ENCODE measurements around the gene PREPL. TPM values are rescaled to one million over a fixed set of nuclear protein-coding genes. Genes with fewer than 3 reads are reported as not detected.
"Not testable (repeated sequence)": the region's sequence is repeated elsewhere in the genome, so short reads cannot be mapped to it uniquely, and the experiment has no call there.

The PREPL gene
- total RNA-seq, 8 experiments from 2014 or later = 49.6 to 168 (median 101) TPM

- H3K4me1 ChIP-seq (replicated peaks in 1 of 2); ATAC-seq (replicated peaks in 6 of 8); H3K4me3 ChIP-seq; in situ Hi-C loops (cut with MboI; ENCODE audit: low pct_unique_long_range_greater_than_20kb in 2 of 9, low sequenced_read_pairs in 9 of 9, unreplicated experiment in 9 of 9); H3K27ac ChIP-seq: not testable (repeated sequence)
- 80 to 100% (median 100%) methylated on average over 1 to 2 of the region's 3 CpGs; no CpG with 5 or more reads in 4 of the 10 experiments for WGBS, 10 experiments
These were observed 57.5 kb downstream of the PREPL start for GRCh38 chr2:44303766-44304165.

GRCh38 chr2:44301111-44301510 lies 60.2 kb downstream of the PREPL start:
- Histone ChIP-seq H3K27ac (no peak overlapping the region), H3K4me1 (replicated peaks in 1 of 2) (peaks cover 0 to 4% of the 10 kb centered on the region in 2 donors), H3K4me3 (no peak overlapping the region)
- in situ Hi-C loops (cut with MboI; ENCODE audit: low pct_unique_long_range_greater_than_20kb in 2 of 9, low sequenced_read_pairs in 9 of 9, unreplicated experiment in 9 of 9) = no loop called here
- no peak for ATAC-seq (replicated peaks in 6 of 8)
- 83 to 100% (median 100%) methylated on average over 1 to 4 of the region's 5 CpGs; no CpG with 5 or more reads in 3 of the 10 experiments for WGBS, 10 experiments

GRCh38 chr2:44299635-44300034 lies 61.7 kb downstream of the PREPL start:
- in situ Hi-C loops (cut with MboI; ENCODE audit: low pct_unique_long_range_greater_than_20kb in 2 of 9, low sequenced_read_pairs in 9 of 9, unreplicated experiment in 9 of 9) = loop anchor here in 1 of 9 experiments (25.0 kb wide), 1 partner anchor 212 kb away; no protein-coding TSS in a partner anchor
- peaks cover 0 to 4% of the 10 kb centered on the region in 2 donors for H3K4me1 ChIP-seq (replicated peaks in 1 of 2)
- no peak overlapping the region for H3K4me3 ChIP-seq
- H3K27ac ChIP-seq = no peak overlapping the region
- 10 to 100% (median 55%) methylated on average over 1 to 4 of the region's 4 CpGs for whole genome bisulfite sequencing, 10 experiments
- peak in 3 of 8 experiments; percentile 49 to 73 (median 57) for ATAC-seq (replicated peaks in 6 of 8)

- Histone ChIP-seq H3K4me1 (replicated peaks in 1 of 2) (peaks cover 0 to 4% of the 10 kb centered on the region in 2 donors), H3K27ac (no peak overlapping the region), H3K4me3 (no peak overlapping the region)
- in situ Hi-C loops (cut with MboI; ENCODE audit: low pct_unique_long_range_greater_than_20kb in 2 of 9, low sequenced_read_pairs in 9 of 9, unreplicated experiment in 9 of 9) = loop anchor here in 1 of 9 experiments (25.0 kb wide), 1 partner anchor 210 kb away; no protein-coding TSS in a partner anchor
- 58 to 92% (median 72%) methylated on average over 1 to 2 of the region's 2 CpGs; no CpG with 5 or more reads in 6 of the 10 experiments for WGBS, 10 experiments
- ATAC-seq (replicated peaks in 6 of 8) = no peak
These were observed 63.9 kb downstream of the PREPL start for GRCh38 chr2:44297431-44297830.

GRCh38 chr2:44296653-44297052 lies 64.6 kb downstream of the PREPL start:
- ATAC-seq (replicated peaks in 6 of 8) = peak in 1 of 8 experiments; percentile 63
- H3K4me1 ChIP-seq (replicated peaks in 1 of 2) = peaks cover 0 to 7% of the 10 kb centered on the region in 2 donors
- 53 to 92% (median 79%) methylated on average over 2 to 5 of the region's 5 CpGs; no CpG with 5 or more reads in 5 of the 10 experiments for WGBS, 10 experiments
- no peak overlapping the region for H3K27ac ChIP-seq
- in situ Hi-C loops (cut with MboI; ENCODE audit: low pct_unique_long_range_greater_than_20kb in 2 of 9, low sequenced_read_pairs in 9 of 9, unreplicated experiment in 9 of 9) = loop anchor here in 1 of 9 experiments (25.0 kb wide), 1 partner anchor 209 kb away; no protein-coding TSS in a partner anchor
- H3K4me3 ChIP-seq = no peak overlapping the region

GRCh38 chr2:44295633-44296359 lies 65.5 kb downstream of the PREPL start:
- ATAC-seq (replicated peaks in 6 of 8) = no peak
- WGBS, 10 experiments = 70 to 100% (median 87%) methylated on average over 2 to 8 of the region's 8 CpGs
- in situ Hi-C loops (cut with MboI; ENCODE audit: low pct_unique_long_range_greater_than_20kb in 2 of 9, low sequenced_read_pairs in 9 of 9, unreplicated experiment in 9 of 9) = loop anchor here in 1 of 9 experiments (25.0 kb wide), 1 partner anchor 208 kb away; no protein-coding TSS in a partner anchor
- no peak overlapping the region for H3K27ac ChIP-seq
- H3K4me3 ChIP-seq = no peak overlapping the region
- peaks cover 6 to 15% of the 10 kb centered on the region in 2 donors for H3K4me1 ChIP-seq (replicated peaks in 1 of 2)

GRCh38 chr2:44295113-44295512 lies 66.2 kb downstream of the PREPL start:
- Histone ChIP-seq H3K4me3 (no peak overlapping the region), H3K27ac (no peak overlapping the region), H3K4me1 (replicated peaks in 1 of 2) (peaks cover 7 to 17% of the 10 kb centered on the region in 2 donors)
- WGBS, 10 experiments = 67 to 100% (median 83%) methylated on average over 1 to 5 of the region's 5 CpGs; no CpG with 5 or more reads in 1 of the 10 experiments
- ATAC-seq (replicated peaks in 6 of 8) = no peak
- in situ Hi-C loops (cut with MboI; ENCODE audit: low pct_unique_long_range_greater_than_20kb in 2 of 9, low sequenced_read_pairs in 9 of 9, unreplicated experiment in 9 of 9) = loop anchor here in 1 of 9 experiments (25.0 kb wide), 1 partner anchor 208 kb away; no protein-coding TSS in a partner anchor

- Histone ChIP-seq H3K4me3 (no peak overlapping the region), H3K4me1 (replicated peaks in 1 of 2) (peaks cover 7 to 14% of the 10 kb centered on the region in 2 donors), H3K27ac (no peak overlapping the region)
- in situ Hi-C loops (cut with MboI; ENCODE audit: low pct_unique_long_range_greater_than_20kb in 2 of 9, low sequenced_read_pairs in 9 of 9, unreplicated experiment in 9 of 9) = loop anchor here in 1 of 9 experiments (25.0 kb wide), 1 partner anchor 204 kb away; no protein-coding TSS in a partner anchor
- peak; percentile 71 to 99 (median 90) for ATAC-seq (replicated peaks in 6 of 8)
- 0 to 83% (median 46%) methylated on average over 1 to 6 of the region's 8 CpGs for WGBS, 10 experiments
These were observed 69.7 kb downstream of the PREPL start for GRCh38 chr2:44291281-44292248.

- WGBS, 10 experiments = 37 to 89% (median 74%) methylated on average over 1 to 4 of the region's 4 CpGs; no CpG with 5 or more reads in 1 of the 10 experiments
- peak in 1 of 8 experiments; percentile 30 for ATAC-seq (replicated peaks in 6 of 8)
- no peak overlapping the region for H3K4me3 ChIP-seq
- peaks cover 7 to 14% of the 10 kb centered on the region in 2 donors for H3K4me1 ChIP-seq (replicated peaks in 1 of 2)
- in situ Hi-C loops (cut with MboI; ENCODE audit: low pct_unique_long_range_greater_than_20kb in 2 of 9, low sequenced_read_pairs in 9 of 9, unreplicated experiment in 9 of 9) = loop anchor here in 1 of 9 experiments (25.0 kb wide), 1 partner anchor 203 kb away; no protein-coding TSS in a partner anchor
- no peak overlapping the region for H3K27ac ChIP-seq
These were observed 71.0 kb downstream of the PREPL start for GRCh38 chr2:44290261-44290660.

GRCh38 chr2:44286884-44287638 lies 74.2 kb downstream of the PREPL start:
- WGBS, 10 experiments = 41 to 100% (median 80%) methylated on average over 2 to 5 of the region's 6 CpGs; no CpG with 5 or more reads in 1 of the 10 experiments
- in situ Hi-C loops (cut with MboI; ENCODE audit: low pct_unique_long_range_greater_than_20kb in 2 of 9, low sequenced_read_pairs in 9 of 9, unreplicated experiment in 9 of 9) = loop anchor here in 1 of 9 experiments (25.0 kb wide), 1 partner anchor 200 kb away; no protein-coding TSS in a partner anchor
- Histone ChIP-seq H3K27ac (no peak overlapping the region), H3K4me1 (replicated peaks in 1 of 2) (peaks cover 7 to 14% of the 10 kb centered on the region in 2 donors), H3K4me3 (no peak overlapping the region)
- no peak for ATAC-seq (replicated peaks in 6 of 8)

- ATAC-seq (replicated peaks in 6 of 8) = no peak
- Histone ChIP-seq H3K27ac (no peak overlapping the region), H3K4me3 (no peak overlapping the region), H3K4me1 (replicated peaks in 1 of 2) (peaks cover 5 to 8% of the 10 kb centered on the region in 2 donors)
- WGBS, 10 experiments = 87 to 100% (median 97%) methylated on average over 1 to 14 of the region's 26 CpGs; no CpG with 5 or more reads in 2 of the 10 experiments
- in situ Hi-C loops (cut with MboI; ENCODE audit: low pct_unique_long_range_greater_than_20kb in 2 of 9, low sequenced_read_pairs in 9 of 9, unreplicated experiment in 9 of 9) = loop anchor here in 1 of 9 experiments (25.0 kb wide), 1 partner anchor 199 kb away; no protein-coding TSS in a partner anchor
These were observed 75.0 kb downstream of the PREPL start for GRCh38 chr2:44286119-44286883.
